Mucosa of stomach (tissue), 1 donor: ENCODE measurements around the gene FMO5.
A peak's percentile ranks its signal among the peaks of the same experiment; 100 is the strongest.
"Not testable (repeated sequence)": the region's sequence is repeated elsewhere in the genome, so short reads cannot be mapped to it uniquely, and the experiment has no call there.

Experiments used
- H3K27me3 ChIP-seq: one replicate; pipeline ENCODE4 v1.7.0; 2013; ENCODE audit warnings: mild to moderate bottlenecking, low read length; ENCODE audit not compliant: control insufficient read depth, insufficient read depth
- H3K36me3 ChIP-seq: one replicate; pipeline ENCODE4 v1.7.0; 2013; ENCODE audit warnings: low read length; ENCODE audit not compliant: control insufficient read depth, insufficient read depth
- H3K4me1 ChIP-seq: one replicate; pipeline ENCODE4 v1.7.0; 2013; ENCODE audit warnings: mild to moderate bottlenecking, low read length; ENCODE audit not compliant: control insufficient read depth, insufficient read depth
- H3K4me3 ChIP-seq: one replicate; pipeline ENCODE4 v1.7.0; 2013; ENCODE audit warnings: low read length
- H3K9ac ChIP-seq: one replicate; pipeline ENCODE4 v1.7.0; 2013; ENCODE audit warnings: mild to moderate bottlenecking, low read length, moderate library complexity
- H3K9me3 ChIP-seq: one replicate; pipeline ENCODE4 v1.7.0; 2013; ENCODE audit warnings: mild to moderate bottlenecking, low read length, moderate library complexity; ENCODE audit not compliant: control insufficient read depth
- donor health status: Pancreatic carcinoma.

The FMO5 gene

DNA sequence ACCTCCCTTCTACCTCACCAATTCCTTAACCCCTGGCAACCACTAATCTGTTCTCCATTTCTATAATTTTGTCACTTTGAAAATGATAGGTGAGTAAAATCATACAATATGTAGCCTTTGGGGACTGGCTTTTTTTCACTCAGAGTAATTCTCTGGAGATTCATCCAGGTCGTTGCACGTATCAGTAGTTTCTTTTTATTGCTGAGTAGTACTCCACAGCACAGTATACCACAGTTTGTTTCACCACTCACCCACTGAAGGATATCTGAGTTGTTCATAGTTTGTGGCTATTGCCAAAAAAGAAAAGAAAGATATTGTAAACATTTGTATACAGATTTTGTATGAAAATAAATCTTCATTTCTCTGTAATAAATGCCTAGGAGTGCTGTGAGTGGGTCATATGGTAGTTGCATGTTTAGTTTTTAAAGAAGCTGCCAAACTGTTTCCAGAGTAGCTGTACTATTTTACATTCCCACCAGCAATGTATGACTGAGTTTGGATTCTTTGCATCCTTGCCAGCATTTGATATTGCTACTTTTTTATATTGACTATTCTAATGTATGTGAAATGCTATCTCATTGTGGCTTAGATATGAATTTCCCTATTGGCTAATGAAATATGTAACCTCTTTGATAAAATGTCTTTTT, 21.0 kb upstream of the FMO5 start:
- Histone ChIP-seq H3K36me3 (no peaks in the 10 kb centered on the region), H3K4me1 (peaks cover 16% of the 10 kb centered on the region), H3K9me3 (no peaks in the 10 kb centered on the region), H3K9ac (no peak overlapping the region), H3K4me3 (no peak overlapping the region), H3K27me3 (no peaks in the 10 kb centered on the region)

- no peak overlapping the region for H3K9ac ChIP-seq
- H3K4me3 ChIP-seq, result no peak overlapping the region
- no peaks in the 10 kb centered on the region for H3K9me3 ChIP-seq
- H3K4me1 ChIP-seq, result peaks cover 16% of the 10 kb centered on the region
- no peaks in the 10 kb centered on the region for H3K36me3 ChIP-seq
- no peaks in the 10 kb centered on the region for H3K27me3 ChIP-seq
These were observed 20.5 kb upstream of the FMO5 start for GRCh38 chr1:147245586-147246021.

- H3K27me3 ChIP-seq, result no peaks in the 10 kb centered on the region
- H3K4me1 ChIP-seq, result peaks cover 16% of the 10 kb centered on the region
- H3K9ac ChIP-seq, result no peak overlapping the region
- no peak overlapping the region for H3K4me3 ChIP-seq
- H3K36me3 ChIP-seq, result no peaks in the 10 kb centered on the region
- no peaks in the 10 kb centered on the region for H3K9me3 ChIP-seq
These were observed 20.0 kb upstream of the FMO5 start for GRCh38 chr1:147245129-147245528.

GRCh38 chr1:147243841-147244240, 18.7 kb upstream of the FMO5 start:
- Histone ChIP-seq H3K27me3 (no peaks in the 10 kb centered on the region), H3K36me3 (no peaks in the 10 kb centered on the region), H3K4me3 (peak overlapping the region; percentile 76), H3K9ac (peak overlapping the region; percentile 78), H3K9me3 (no peaks in the 10 kb centered on the region), H3K4me1 (peaks cover 26% of the 10 kb centered on the region)

GRCh38 chr1:147243228-147243685, 18.1 kb upstream of the FMO5 start:
- no peaks in the 10 kb centered on the region for H3K36me3 ChIP-seq
- H3K9me3 ChIP-seq, result no peaks in the 10 kb centered on the region
- no peaks in the 10 kb centered on the region for H3K27me3 ChIP-seq
- H3K9ac ChIP-seq, result peak overlapping the region; percentile 78
- peaks cover 32% of the 10 kb centered on the region for H3K4me1 ChIP-seq
- H3K4me3 ChIP-seq, result peak overlapping the region; percentile 76

DNA sequence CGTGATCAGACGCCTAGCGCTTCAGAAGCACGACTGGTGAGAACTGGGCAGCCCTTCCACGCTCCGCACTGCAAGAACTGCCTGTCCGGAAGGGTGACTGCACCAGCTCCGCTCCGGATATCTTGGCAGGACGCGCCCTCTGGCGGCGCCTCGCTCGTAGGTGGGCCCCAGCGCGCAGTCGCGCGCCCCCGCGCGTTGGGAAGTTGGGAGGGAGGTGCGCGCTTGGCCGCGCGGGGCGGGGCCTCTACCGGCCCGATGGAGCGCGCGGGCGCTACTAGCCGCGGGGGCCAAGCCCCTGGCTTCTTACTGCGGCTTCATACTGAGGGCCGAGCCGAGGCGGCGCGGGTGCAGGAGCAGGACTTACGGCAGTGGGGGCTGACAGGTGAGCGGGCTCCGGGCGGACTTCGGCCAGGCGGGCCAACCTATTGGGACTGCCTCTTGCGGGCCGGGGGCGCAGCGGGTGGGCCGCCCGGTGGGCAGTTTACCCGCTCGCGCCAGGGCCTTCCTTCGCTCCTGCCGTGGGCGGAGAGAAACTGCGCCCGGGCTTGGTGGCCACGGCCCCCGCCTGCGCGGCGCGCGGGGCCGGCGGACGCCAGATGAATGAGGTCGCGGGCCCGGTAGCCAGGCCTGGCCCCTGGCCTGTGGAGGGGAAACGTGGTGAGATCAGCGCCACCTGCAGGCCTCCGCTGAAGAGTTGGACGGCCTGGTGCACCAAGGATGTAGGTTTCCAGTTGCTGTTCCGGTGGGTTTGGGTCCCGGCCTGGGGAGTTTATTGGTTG, 17.5 kb upstream of the FMO5 start, which contains the start of gene CHD1L:
Gene CHD1L (plus strand): TSS at position 236 of the 779 bp plus-strand sequence. CDS start 20 bp downstream, at position 256.
- Histone ChIP-seq H3K27me3 (no peaks in the 10 kb centered on the region), H3K9ac (peak within 1 kb of the TSS; percentile 78), H3K4me1 (peaks cover 35% of the 10 kb centered on the region), H3K36me3 (no peaks in the 10 kb centered on the region), H3K4me3 (peak within 1 kb of the TSS; percentile 76), H3K9me3 (no peaks in the 10 kb centered on the region)

- Histone ChIP-seq H3K9ac (peak overlapping the region; percentile 78), H3K4me3 (peak overlapping the region; percentile 76), H3K36me3 (no peaks in the 10 kb centered on the region), H3K4me1 (peaks cover 35% of the 10 kb centered on the region), H3K9me3 (no peaks in the 10 kb centered on the region), H3K27me3 (no peaks in the 10 kb centered on the region)
These were observed 16.9 kb upstream of the FMO5 start for GRCh38 chr1:147241934-147242448.

GRCh38 chr1:147240131-147240721, 15.1 kb upstream of the FMO5 start:
- not testable (repeated sequence) for H3K9ac ChIP-seq, H3K27me3 ChIP-seq, H3K9me3 ChIP-seq, H3K4me3 ChIP-seq, H3K36me3 ChIP-seq
- peaks cover 52% of the 10 kb centered on the region for H3K4me1 ChIP-seq

- Histone ChIP-seq H3K27me3 (no peaks in the 10 kb centered on the region), H3K36me3 (no peaks in the 10 kb centered on the region), H3K9ac (peak overlapping the region; percentile 4), H3K9me3 (no peaks in the 10 kb centered on the region), H3K4me3 (no peak overlapping the region), H3K4me1 (peaks cover 60% of the 10 kb centered on the region)
These were observed 14.0 kb upstream of the FMO5 start for GRCh38 chr1:147238925-147239820.

- no peak overlapping the region for H3K4me3 ChIP-seq
- no peaks in the 10 kb centered on the region for H3K27me3 ChIP-seq
- peak overlapping the region; percentile 4 for H3K9ac ChIP-seq
- peaks cover 63% of the 10 kb centered on the region for H3K4me1 ChIP-seq
- H3K36me3 ChIP-seq, result no peaks in the 10 kb centered on the region
- no peaks in the 10 kb centered on the region for H3K9me3 ChIP-seq
These were observed 13.1 kb upstream of the FMO5 start for GRCh38 chr1:147238053-147238902.
